ENCODE data around the gene NID2.

The NID2 gene

DNA sequence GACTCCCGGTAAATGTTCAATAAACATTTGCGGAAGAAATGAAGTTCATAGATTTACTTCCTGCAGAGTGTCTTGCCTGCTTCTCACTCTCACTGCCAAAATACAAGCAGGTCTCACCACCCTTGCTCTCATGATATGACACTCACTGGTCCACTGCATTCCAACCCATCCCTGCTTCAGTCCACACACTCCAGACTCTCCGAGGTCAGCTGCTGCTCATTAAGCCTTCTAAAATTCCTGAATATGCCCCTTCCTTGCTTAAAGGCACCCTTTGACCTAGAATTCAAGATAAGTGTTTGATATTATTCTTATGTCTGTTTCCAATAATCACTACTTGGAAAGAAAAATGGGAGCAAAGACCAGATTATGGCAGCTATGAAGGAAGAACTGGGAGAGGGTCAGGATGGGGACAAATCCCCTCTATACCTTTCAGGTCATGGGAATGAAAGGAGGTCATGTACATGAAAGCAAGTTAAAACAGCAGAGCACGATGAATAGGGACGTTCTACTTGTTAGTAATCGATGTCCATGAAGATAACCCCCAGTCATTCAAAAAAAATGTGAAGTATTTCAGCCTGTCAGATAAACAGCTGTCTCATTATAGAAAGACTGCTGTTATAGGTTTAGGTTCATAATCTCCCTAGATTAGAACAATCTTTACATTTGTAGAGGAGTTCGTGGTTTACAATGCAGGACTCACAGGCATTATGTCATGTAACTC, 10.5 kb upstream of the NID2 start:
- DNase-seq, result no peak

DNA sequence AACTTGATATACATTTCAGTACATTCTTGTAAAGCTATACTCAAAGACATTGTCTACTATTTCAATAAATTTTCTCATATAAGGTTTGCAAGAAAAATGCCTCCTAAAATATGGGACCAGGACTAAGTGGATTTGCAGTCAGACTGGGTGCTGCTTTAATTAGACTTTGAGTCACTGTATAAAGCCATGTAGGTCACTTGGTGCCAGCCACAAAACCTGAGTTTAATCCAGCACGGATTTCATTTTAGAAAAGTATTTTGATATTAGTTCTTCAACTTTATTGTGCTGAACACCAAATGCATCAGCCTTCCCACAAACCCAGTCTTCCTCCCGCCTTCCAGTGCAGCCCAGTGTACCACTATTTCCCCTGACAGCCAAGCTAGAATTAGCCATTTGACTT, 9.9 kb upstream of the NID2 start:
- no peak for DNase-seq

DNA sequence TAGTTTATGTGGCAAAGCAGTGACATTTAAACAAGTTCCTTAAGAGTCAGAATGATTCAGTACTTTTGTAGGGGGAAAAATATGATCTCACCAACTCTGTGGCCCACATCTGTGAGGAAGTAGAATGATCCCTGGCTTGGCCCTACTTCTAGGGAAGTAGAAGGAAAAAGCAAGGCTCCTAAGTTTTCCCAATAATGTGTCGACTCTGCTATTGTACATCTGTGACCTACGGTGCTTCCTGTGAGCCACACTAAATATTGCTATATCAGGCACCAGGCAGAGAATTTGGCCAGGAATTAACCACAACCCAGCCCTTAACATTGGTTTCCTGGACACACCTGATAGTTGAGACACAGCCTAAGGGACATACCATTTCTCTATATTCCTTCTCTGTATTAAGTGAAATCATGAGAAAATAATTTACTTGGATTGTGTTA, 9.3 kb upstream of the NID2 start:
- no peak for DNase-seq

DNA sequence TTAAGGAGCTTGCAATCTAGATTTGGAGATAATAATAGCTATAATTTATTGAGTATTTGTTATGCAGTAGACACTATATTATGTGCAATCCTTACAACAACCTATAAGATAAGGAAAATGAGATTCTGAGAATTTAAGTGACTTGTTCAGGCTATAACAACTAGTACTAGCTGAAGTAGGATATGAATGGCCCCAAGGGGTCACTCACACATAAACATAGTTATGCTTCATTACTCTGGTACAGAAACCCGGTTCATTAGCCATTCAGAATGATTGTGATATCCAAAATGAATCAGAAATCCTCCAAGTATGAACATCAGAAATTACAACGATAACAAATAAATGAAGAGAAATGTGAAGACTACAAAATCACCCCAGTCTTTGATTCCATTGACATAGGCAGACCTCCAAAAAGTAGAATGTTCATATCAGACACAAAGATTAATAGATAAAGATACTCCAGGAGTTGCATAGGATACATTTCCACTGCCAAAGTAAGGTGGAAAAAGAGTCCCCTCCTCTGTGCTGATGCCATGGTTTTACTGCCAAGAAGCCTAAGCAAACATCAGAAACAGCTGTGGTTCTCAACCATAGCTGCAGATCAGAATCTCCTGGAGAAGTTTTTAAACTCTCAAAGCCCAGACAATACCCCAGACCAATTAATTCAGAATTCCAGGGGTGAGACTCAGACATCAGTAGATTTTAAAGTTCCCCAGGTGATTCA, 8.6 kb upstream of the NID2 start:
- no peak for DNase-seq

DNA sequence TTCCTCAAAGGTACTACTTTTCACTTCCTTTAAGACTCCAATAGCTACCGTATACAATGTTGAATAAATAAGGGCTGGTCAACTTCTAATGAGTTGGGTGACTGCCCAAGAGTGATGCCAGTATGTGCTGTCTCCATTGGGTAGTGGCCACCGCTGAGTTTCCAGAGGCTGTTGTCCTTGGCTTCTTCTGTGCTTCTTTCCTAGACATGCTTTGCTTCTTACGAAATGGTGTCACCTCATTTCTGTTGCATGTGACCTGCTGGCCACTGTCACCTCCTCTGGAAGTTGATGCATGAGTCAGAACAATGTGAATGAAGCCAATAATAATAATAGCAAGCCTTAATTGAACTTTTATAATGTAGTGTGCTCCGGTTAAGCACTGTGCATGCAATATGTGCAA, 7.5 kb upstream of the NID2 start:
- DNase-seq, result no peak

DNA sequence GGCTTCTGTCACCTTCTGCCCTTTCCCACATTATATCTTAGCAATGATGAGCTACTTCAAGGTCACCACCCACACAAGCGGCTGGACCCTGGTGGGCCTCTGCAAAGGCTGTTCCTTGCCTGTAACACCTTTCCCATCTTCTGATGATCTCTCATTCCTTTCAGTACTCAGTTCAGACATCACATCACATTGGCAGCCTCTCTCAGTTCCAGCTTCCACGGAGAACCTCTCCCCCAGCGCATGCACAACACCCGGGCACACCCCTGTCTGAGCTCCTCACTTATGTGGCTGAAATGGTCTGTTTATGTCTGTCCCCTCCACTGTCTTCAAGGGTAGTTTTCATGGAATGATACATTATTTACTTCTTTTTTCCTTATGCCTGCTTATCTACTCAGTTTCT, 6.5 kb upstream of the NID2 start:
- no peak for DNase-seq

DNA sequence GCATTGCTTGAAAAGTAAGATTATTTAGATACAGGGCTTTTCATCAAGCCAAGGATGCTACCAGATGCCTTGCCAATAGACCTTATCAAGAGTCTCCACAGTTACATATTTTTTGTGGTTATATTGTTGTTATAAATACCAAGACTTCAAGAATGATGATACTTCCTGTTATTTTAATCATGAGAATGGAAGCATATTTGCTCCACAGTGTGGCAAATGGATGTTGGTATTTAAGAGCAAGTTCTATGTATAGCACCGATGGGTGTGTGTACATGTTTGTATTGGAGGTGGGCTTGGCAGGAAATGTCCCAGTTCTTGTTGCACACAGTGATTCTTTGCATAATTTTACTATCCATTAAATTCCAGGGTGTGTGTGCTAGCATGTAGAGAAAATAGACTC, 4.4 kb upstream of the NID2 start:
- DNase-seq, result no peak

DNA sequence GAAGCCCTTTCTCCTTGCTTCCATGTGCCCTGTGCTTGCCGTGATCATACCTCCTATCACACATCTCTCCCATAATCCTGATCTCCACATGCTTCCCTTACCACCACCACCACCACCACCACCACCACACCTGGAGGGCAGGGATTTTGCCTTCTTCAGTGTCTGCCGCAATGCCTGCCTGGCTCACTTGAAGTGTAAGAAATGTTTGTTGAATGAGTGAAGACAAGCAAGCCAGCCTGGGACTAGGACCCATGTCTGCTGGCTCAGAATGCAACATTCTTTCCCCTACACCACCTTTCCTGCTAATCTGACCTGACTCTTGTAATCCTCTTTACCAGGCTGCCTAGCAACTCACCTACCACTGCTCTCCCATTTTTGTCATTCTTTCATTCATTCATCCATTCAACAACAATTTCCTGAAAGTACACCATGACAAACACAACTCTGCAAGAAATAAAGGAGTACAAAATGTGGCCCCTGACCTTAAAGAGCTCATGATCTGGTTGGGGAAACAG, 3.5 kb upstream of the NID2 start:
- DNase-seq, result no peak

DNA sequence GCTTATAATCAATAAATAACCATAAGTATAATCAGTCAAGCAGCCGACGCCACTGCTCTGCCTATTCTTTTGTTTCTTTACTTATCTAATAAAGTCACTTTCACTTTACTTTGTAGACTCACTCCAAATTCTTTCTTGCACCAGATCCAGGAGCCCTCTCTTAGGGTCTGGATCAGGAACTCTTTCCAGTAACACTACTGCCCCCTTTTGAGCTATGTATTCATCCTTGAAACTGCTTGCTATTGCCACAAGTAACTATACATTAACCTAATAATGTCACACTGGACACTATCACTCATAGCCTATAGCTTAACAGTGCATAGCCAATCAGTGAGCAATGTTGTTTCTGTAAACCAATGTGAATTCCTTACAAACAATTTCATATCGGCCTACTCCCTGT, 2.8 kb upstream of the NID2 start:
- DNase-seq, result no peak

DNA sequence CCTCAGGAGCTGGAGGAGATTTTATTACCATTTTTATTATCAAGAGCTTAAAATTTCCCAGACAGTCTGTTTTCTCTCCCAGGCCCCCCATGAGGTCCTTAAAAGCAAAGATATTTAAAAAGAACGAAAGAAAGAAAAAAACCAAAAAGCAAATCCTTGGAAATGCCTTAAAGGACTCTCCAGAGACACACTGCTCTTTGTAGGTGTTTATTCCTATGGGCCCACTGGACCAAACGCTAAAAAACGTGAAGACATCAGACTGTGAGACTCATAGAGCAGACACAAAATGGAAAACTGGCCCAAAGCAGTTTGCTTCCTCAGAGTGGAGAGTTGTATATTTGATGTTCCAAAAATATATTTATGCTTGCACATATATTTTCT, 1.2 kb upstream of the NID2 start:
- no peak for DNase-seq

DNA sequence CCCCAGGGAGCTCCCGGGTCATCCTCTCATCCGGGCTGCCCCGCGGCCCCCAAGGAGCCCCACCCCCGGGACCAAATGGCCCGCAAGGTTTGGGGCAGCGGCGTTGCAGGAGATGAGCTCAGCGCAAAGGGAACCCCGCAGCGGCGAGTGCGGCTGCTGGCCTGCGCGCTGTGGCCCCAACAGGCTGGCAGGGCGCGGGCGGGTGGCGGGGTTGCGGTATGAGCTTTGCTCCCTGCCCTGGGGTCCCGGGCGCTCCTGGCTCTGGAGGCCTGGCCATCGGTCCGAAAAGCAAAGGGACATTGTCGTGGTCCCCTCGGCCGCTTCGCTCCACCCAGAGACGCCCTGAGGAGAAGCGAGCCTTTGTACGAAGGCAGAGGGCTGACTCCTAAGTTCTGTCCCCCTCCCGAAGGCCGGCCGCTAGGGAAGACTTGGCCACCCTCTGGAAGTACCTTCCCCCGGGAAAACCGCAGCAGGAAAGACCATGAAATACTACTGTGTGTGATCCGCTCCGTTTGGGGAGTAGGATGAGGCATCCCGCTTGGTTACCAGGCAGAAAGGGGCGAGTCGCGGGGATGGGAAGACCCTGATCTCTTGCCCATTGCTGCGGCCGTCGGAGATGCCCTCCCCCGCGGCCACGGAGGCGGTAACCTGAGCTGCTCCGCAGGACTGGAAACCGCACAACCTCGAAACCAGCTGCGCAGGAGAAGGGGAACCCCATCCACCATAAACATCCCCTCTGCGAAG, 620 bp upstream of the NID2 start:
- DNase-seq, result no peak

DNA sequence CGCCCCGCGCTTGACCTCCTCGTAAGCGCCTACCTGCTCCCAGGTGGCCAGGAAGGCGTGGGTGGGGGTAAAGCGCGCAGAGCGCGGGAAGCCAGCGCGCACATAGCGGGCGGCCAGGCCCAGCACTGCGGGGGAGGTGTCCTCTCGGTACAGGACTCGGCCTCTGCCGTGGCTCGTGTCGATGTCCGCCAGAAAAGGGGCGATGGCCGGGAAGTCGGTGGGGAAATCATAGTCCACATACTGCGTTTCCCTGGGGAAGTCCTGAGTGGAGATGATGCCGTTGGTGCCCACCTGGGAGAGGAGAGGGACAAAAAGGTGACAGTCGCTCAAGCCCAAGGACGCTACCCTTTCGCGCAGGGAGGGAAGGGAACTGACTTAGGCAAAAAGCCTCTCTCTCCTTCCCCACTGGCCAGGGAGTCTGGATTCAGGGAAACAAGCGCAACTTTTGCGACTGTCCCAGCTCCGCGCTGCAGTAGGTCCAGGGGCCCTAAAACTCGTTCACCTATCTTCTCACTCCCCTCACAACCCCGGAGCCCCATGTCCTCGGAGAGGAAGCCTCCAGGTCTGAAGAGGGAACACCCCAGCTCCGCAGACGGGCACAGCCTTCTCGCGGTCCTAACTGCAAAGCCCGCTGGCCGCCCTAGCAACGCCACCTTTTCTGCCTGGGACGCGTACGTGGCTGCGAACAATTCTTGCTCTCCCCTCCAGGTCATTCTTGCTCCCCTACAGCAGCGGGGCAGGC, 815 bp downstream of the NID2 start:
- DNase-seq, result no peak

DNA sequence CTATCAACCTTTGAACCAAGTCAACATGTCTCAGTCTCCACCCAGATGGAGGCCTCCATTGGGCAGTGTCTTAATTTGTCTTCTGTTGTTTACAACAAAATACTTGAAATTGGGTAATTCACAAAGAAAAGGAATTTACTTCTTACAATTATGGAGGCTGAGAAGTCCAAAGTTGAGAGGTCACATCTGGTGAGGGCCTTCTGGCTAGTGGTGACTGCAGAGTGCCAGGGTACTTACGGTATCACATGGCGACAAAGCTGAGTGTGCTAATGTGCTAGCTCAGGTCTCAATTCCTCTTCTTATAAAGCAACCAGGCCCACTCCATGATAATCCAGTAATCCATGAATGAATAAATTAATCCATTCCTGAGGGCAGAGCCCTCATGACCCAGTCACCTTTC, 4.7 kb downstream of the NID2 start:
- DNase-seq, result no peak

DNA sequence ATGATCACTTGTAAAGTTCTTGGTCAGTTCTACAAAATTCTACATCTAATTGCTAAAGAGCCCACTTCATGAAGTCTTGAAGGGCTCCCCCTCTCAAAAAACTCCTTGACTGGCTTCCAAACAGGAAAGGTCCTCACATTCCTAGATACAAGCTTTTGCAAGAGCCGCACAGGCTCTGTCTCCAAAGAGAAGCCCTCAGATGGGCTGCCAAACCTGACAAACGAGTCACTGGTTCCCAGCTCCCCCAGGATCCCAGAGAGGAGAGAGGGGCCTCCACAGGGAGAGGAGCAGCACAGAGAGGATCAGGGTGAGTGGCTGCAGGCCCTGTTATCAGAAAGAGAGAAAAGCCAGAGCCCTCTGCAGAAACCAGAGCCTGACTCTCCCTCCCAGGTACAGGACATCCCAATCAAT, 5.8 kb downstream of the NID2 start:
- no peak for DNase-seq

DNA sequence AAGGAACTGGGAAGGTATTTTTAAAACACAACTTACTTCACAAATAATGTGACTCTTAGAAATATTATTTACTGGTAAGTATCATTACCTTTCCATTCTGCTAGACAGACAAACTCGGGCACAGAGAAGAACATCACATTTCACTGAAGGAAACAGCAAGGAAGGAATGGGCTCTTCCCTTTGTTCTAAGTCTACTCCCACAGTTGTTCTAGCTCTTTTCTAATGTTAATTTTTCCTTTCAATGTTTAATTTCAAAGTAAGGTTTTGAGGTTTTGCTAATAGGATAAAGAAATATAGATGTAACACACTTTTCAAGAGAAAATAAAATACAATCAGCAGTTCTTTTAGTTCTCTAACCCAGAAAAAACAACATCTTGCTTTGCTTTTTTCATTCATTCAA, 7.0 kb downstream of the NID2 start:
- no peak for DNase-seq

DNA sequence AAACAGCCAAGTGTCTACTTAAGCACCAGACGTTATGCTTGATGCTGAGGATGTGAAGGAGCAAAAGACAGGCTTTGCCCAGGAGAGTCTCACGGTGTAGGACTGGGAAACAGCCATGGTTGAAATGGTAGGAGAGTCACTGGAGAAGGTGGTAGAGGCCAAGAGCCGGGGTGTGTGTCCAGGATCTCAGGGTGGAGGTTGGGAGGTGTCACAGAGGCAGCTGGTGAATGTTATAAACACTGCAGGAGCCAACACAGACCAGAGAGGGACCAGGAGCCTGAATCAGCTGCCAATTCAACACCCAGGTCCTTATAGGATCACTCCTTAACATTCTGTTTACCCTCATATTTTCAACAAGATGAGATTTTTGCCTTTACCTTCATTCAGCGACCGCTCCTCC, 7.5 kb downstream of the NID2 start:
- no peak for DNase-seq

DNA sequence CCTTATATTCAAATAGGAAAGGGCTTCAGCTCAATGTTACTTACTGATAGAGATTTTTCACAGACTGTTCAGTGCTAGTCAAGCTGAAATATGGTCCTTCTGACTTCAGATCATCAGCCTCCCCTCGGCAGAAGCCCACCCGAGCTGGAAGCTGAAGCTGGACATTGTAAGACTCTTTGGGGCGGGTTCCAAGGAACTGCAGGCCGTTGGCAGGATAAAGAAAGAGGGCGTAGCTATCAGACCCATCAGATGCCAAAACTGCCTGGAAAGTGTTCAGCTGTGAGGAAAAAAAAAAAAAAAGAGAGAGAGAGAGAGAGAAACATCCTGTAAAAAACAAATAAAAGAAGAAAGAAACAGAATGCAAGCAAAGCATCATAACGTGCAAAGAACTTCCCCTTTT, 8.8 kb downstream of the NID2 start:
- DNase-seq, result no peak

DNA sequence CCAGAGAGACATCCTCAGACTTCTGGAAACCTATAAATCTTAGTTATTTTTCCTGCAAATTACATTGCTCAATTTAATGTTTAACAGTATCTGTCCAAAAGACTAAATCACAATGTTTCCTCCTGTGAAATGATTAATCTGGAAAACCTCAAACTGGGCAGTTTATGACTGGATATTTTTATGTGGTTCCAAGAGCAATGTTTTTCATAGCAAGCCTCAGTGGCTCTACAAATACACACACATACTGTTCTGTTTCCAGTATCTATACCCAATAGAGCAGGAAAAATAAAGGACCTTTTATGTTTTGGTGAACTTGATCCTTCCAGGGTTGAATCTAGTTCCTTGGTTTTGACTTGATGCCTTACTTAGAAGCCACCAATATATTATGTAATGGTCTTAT, 9.2 kb downstream of the NID2 start:
- no peak for DNase-seq

DNA sequence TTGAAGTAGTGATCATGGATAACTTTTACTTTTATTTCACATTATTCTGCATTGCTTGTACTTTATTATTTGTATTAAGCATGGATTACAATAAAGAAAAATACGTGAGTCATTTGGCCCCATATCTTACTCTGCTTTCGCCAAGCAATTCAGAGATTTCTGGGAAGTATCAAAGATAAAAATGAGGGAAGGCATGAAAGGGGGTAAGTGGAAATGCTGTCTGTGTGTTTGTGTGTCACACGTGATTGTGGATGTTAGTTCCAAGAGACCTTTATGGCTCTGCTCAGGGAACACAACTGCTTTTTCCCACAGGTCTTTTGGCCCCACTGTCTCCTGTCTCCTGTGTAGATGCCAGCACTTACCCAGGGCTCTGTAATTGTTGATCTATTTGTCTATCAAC, 10.5 kb downstream of the NID2 start:
- DNase-seq, result no peak

DNA sequence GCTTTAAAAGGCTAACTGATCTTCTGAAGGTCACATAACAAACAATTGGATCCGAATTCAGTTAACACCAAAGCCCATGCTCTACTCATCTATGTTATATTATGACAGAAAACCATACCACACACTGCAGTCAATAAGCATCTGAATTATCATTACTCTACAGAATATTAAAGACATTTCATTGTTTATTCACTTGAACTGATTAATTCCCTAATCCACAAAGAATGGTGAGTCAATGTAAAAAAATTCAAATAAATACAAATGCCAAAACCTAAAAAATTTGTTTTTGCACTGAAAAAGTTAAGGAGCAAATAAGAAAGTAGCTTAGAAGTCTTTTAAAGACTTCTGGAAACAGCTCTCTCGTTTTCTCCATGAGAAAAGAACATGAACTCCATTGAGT, 13.7 kb downstream of the NID2 start:
- DNase-seq, result no peak

DNA sequence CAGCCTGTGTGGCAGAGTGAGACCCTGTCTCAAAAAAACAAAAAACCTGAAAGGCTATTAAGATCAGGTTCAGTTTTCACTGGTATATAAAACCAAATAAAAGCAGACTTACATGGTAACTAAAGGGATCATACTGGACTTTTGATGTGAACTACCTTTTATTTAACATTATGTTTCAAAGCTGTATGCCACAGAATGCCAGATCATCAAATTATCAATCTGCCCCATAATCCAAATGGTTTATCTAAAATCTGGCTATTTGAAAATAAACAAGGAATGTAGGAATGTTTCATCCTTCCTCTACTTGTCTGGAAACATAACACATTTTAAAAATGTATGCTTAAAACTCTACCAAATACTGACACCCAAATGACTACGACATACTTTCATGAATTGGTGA, 14.2 kb downstream of the NID2 start:
- no peak for DNase-seq

DNA sequence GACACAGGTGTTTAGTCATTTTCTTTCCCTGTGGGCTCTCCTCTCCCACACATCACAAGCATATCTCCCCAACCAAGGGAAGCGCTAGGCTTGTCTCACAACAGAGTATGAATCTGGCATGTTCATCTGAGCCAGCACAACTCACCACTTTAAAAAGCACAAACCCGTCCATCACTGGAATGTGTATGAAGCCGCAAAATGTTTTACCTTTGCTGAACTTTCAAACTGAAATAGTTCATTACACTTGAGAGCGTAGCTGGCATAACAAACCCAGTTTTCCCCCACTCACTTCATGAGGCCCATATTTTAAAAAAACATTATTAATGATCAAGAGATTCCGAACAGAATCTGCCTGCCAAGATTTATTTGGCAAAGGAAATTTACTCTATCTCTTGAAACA, 15.8 kb downstream of the NID2 start:
- no peak for DNase-seq

DNA sequence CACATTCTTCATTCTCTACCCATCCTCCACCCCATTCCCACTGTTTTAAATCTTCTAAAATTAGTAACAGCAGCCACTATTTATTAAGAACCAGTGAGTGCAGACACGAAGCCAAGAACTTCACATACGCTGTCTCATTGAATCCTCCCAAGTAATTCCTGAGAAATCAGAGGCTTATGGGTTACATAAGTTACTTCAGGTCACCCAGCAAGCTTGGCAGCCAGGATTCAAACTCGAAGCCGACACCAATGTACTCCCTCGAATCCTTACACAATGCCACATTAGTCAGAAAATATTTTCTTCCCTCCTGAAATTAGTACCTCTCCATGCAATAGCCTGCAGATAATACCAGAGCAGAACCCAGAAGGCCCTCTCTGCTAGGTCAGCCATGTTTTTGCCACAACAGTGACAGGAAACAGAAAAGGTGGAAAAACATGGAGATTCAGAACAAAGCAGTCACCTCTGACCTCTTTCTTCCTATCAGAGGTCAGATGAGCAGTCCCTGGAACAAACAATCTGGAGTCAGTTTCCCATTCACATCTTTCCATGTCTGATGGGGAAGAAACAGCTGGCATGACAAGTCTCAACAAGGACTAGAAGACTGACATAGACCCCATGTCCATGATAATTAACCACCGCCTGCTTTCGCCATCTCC, 16.4 kb downstream of the NID2 start:
- no peak for DNase-seq

All from CD4-positive, alpha-beta T cell treated with Interleukin-4 for 4 hours (primary cell).